Astrocyte of the cerebellum (primary cell): ENCODE results near the gene PRKAR1B.

ENCODE experiments used
- DNase-seq: peaks from one replicate; pipeline ENCODE4 v3.0.0-alpha.2; 2011; ENCODE audit warnings: low read depth
- H3K4me3 ChIP-seq: 2 replicates; pipeline ENCODE4 v1.5.1; 2011; ENCODE audit warnings: mild to moderate bottlenecking, low read depth, low read length, moderate library complexity
- in situ Hi-C: cut with HindIII; loops from 2 replicates; pipeline ENCODE4 v1.10.0; 2017; ENCODE audit warnings: low sequenced_read_pairs
- TF ChIP-seq, protein P1 (sequence below): IDR thresholded peaks from 2 replicates; pipeline ENCODE4 v1.5.1; 2012; ENCODE audit warnings: low read length, low read depth, moderate library complexity, mild to moderate bottlenecking; ENCODE audit errors: missing control alignments

PRKAR1B gene

DNA sequence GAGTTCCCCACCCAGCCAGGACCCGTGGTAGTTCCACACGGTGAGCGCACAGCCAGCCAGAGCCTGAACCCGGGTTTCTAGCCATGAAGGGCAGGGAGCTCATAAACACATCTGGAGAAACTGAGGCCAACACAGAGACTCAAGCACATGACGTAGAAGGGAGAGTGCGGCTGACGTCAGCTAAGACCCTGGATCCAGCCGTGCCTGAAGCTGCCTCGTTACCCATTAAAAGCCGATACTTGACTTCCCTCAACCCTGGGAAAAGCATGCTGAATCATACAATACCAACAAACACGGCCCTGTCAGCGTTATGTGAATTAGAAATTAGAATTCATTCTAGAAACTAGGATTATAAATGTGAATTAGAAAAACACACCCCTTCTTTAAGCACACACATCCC, 142.3 kb downstream of the PRKAR1B start:
- DNase-seq: no peak
- TF ChIP-seq, protein P1, sequence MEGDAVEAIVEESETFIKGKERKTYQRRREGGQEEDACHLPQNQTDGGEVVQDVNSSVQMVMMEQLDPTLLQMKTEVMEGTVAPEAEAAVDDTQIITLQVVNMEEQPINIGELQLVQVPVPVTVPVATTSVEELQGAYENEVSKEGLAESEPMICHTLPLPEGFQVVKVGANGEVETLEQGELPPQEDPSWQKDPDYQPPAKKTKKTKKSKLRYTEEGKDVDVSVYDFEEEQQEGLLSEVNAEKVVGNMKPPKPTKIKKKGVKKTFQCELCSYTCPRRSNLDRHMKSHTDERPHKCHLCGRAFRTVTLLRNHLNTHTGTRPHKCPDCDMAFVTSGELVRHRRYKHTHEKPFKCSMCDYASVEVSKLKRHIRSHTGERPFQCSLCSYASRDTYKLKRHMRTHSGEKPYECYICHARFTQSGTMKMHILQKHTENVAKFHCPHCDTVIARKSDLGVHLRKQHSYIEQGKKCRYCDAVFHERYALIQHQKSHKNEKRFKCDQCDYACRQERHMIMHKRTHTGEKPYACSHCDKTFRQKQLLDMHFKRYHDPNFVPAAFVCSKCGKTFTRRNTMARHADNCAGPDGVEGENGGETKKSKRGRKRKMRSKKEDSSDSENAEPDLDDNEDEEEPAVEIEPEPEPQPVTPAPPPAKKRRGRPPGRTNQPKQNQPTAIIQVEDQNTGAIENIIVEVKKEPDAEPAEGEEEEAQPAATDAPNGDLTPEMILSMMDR: no peak
- in situ Hi-C loops: no loop called here
- H3K4me3 ChIP-seq: no peak overlapping the region

DNA sequence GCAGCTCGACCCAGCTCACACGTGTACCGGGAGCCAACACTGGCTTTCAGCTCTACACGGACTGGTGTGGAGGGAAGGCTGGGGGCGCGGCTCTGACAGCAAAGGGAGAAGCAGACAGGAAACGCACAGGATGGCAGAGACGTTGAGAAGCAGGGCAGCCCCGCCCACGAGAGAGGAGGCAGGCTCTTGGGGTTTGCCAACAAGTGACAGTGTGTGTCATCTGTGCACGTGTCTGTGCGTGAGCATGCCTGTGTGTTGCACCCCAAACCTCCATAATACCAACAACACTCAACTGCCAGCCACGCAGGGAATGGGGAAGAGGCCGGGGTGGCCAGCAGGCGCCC, 143.0 kb downstream of the PRKAR1B start:
- DNase-seq: no peak
- in situ Hi-C loops: no loop called here
- TF ChIP-seq, protein P1: no peak
- H3K4me3 ChIP-seq: no peak overlapping the region

DNA sequence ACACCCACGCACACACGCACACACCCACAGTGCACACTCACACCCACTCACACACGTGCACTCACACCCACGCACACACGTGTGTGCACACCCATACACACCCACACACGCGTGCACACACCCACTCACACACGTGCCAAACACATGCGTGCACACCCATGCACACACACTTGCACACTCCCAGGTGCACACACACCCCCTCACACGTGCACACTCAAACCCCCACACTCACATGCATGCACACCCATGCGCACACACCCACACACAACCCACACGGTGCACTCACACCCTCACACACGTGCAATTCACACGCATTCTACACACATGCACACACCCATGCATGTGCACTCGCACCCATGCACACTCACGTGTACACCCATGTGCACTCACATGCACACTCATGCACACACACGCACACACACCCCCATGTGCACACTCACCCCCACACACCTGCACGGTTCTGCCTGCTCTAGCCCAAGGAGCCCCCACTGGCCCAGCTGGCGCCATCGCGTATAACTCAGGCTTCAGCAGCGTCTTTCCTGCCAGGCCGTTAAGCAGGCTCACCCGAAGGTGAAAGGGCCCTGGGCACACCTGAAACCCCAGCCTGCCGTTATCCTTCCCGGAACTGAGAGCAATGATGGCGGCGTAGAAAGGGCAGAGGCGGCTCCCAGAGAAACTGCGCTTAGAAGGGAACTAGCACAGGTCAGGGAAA, 143.5 kb downstream of the PRKAR1B start:
- DNase-seq: no peak
- in situ Hi-C loops: no loop called here
- H3K4me3 ChIP-seq: no peak overlapping the region
- TF ChIP-seq, protein P1: no peak

DNA sequence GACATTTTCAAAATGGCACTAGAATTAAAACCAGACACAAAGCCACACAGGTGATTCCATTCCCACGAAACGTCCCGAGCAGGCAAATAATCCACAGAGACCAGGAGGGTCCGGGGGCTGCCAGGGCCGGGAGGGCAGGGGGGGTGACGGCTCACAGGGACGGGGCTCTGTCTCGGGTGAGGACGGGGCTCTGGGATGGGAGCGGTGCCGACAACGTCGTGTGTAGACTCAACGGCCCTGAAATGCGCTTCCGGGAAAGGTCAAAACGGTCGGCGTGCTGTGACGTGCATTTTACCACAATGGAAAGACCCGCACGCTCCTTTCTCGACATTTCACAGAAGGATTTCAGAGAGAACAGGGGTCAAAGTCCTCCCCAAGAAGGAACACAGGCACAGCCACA, 144.2 kb downstream of the PRKAR1B start:
- no peak overlapping the region for H3K4me3 ChIP-seq

DNA sequence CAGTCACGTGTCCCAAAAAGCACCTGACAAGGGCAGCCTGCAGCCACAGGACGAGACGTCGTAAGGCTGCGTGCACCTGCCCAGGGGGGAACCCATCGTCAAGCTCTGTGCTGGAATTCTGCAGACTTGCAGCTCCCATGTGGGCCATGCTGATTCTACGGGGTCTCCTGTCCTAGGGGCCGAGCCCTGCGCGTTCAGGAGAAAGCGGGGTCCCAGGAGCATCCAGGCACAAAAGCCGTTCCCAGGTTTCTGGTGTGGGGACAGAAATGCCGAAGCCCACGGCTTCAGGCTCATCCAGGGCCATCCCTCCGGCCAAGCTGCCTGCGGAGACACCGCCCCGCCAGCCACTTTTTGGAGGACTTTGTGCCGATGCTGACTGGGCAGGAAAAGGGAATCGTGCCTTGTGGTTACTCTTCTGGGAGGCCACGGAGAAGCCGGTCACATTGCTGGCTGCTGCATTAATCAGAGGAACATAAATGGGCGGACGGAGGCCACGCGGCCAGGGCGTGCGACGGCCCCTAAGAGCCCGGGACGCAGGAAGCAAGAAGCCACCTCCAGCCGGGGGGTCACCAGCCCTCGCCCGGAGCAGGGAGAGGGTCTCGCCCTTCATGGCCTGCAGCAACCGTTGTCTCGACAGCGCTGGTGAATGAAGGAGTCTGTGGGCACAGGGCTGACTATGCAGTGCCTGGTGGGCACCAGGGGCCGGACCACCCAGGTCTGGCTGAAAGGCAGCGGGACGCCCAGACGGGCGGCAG, 144.8 kb downstream of the PRKAR1B start:
- TF ChIP-seq, protein P1: no peak
- in situ Hi-C loops: no loop called here
- DNase-seq: no peak
- H3K4me3 ChIP-seq: no peak overlapping the region

More for the DNA sequence above, 144.2 kb downstream of the PRKAR1B start:
- TF ChIP-seq, protein P1: no peak
- no peak for DNase-seq
- in situ Hi-C loops: no loop called here

DNA sequence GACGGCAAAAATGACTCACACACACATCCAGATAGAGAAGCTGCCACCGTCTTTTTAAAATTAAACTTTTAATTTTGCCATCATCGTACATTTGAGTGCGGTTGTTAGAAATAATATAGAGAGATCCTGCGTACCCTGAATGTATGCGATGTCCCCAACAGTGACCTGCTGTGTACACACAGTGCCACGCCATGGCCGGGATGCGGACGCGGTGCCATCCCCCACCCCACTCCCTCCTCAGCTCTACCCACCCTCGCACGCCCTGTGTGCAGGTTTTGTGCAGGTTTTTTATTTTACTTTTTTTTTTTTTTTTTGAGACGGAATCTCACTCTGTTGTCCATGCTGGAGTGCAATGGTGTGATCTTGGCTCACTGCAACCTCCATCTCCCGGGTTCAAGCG, 148.7 kb downstream of the PRKAR1B start:
- TF ChIP-seq, protein P1: no peak
- in situ Hi-C loops: no loop called here
- H3K4me3 ChIP-seq: no peak overlapping the region
- no peak for DNase-seq
